SK-N-MC (cell line): ENCODE data around the gene PLEKHG4B.
A peak's percentile ranks its signal among the peaks of the same experiment; 100 is the strongest.
"Not testable (repeated sequence)": the region's sequence is repeated elsewhere in the genome, so short reads cannot be mapped to it uniquely, and the experiment has no call there.

ENCODE experiments used
- DNase-seq: peaks from one replicate; pipeline ENCODE4 v3.0.0-alpha.2; 2011; ENCODE audit warnings: low read depth, low spot score
- H3K27ac ChIP-seq: fragments of 200-600 bp; sonication (generic); 2 replicates; pipeline ENCODE4 v1.5.1; 2016; ENCODE audit warnings: mixed run types
- H3K36me3 ChIP-seq: fragments of 200-600 bp; sonication (generic); 2 replicates; pipeline ENCODE4 v1.6.1; 2017; ENCODE audit warnings: antibody characterized with exemption, low read length, mixed read lengths; ENCODE audit not compliant: insufficient read depth
- H3K4me3 ChIP-seq: fragments of 200-600 bp; sonication (generic); 2 replicates; pipeline ENCODE4 v1.5.1; 2016
- H3K9ac ChIP-seq: fragments of 200-600 bp; sonication (generic); 2 replicates; pipeline ENCODE4 v1.8.0; 2017; ENCODE audit warnings: mixed run types, mixed read lengths; ENCODE audit not compliant: insufficient read length
- H3K9me3 ChIP-seq: fragments of 200-600 bp; sonication (generic); 2 replicates; pipeline ENCODE4 v1.6.1; 2017; ENCODE audit warnings: low read depth, mild to moderate bottlenecking, antibody characterized with exemption, low read length, moderate library complexity, mixed read lengths
- EZH2 ChIP-seq: fragments of 200-600 bp; sonication (generic); IDR thresholded peaks from one replicate; pipeline ENCODE4 v1.6.1; 2017; ENCODE audit warnings: antibody characterized with exemption
- FOXP2 ChIP-seq: optimal IDR thresholded peaks from 2 replicates; pipeline ENCODE3; 2011; ENCODE audit warnings: mild to moderate bottlenecking, moderate library complexity; ENCODE audit not compliant: insufficient read depth; ENCODE audit errors: extremely low read length, control extremely low read depth
- POLR2AphosphoS5 ChIP-seq: IDR thresholded peaks from 2 replicates; pipeline ENCODE4 v1.6.1; 2012; ENCODE audit warnings: mild to moderate bottlenecking, low read depth, low read length, borderline replicate concordance

The PLEKHG4B gene

GRCh38 chr5:53381-54174, 38.4 kb upstream of the PLEKHG4B start:
- TF ChIP-seq POLR2AphosphoS5 (no peak), EZH2 (no peak), FOXP2 (no peak)
- H3K27ac ChIP-seq = no peak overlapping the region
- peak overlapping the region; percentile 77 for H3K4me3 ChIP-seq
- no peak for DNase-seq
- H3K9ac ChIP-seq = no peak overlapping the region
- no peaks in the 10 kb centered on the region for H3K9me3 ChIP-seq
- H3K36me3 ChIP-seq = no peaks in the 10 kb centered on the region

DNA sequence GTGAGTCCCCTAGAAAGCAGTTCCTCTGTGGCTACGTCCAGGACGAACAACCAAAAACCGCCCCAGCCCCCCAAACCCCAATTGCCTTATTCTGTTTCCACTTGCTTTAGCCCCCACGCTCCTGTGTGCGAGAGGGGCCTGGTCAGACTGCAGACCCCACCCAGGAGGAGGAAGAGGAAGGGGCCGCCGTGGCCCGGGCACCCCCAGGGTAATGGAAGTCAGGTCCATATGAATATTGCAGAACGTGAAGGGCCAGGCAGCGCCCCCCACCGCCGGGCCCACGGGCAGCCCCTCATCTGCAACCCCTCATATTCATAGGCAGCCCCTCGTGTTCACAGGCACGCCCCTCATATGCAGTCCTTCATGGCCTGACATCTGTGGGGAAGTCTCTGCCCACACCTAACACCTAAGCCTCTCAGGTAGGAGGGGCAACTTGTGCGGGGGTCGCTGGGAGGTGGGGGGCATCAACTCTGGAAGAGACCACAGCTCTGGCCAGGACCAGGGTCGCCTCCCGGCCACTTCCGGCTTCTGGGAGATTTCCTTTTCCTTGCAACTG, 37.7 kb upstream of the PLEKHG4B start:
- Histone ChIP-seq H3K27ac (no peak overlapping the region), H3K9ac (no peak overlapping the region), H3K4me3 (peak overlapping the region; percentile 77), H3K9me3 (no peaks in the 10 kb centered on the region), H3K36me3 (no peaks in the 10 kb centered on the region)
- DNase-seq = no peak
- TF ChIP-seq POLR2AphosphoS5 = no peak
- TF ChIP-seq EZH2 = no peak
- TF ChIP-seq FOXP2 = no peak

DNA sequence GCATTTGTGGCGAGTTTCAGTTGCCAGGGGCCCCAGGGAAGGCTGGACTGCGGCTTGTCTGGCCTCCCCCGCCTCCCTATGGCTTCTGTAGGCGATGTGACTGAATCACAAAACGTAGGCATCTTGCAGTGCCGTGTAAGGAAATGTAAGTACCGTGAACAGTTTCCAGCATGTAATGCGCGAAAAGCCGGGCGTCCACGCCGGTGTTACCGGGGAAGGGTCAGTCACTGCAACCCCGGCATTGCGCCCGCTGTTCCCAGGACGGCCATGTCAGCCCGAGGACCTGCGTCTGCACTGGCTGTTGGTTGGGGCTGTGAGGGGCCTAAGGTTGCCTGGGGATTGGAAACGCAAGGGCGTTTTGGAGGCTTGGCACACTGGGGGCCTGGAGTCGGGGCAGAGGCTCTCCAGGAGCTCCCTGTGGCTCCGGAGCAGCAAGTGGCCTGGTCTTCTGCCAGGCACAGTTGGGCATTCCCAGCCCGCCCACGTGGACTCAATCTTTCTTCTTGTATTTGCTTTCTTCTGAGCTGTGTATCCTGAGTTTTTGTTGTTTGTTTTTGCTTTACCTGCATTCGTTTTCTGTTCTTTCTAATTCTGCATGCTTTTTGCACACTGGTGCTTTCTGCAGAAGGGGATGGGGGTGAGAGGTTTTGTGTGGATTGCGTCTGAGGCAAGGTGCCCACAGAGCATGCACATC, 36.9 kb upstream of the PLEKHG4B start:
- no peak for DNase-seq
- Histone ChIP-seq H3K4me3 (no peak overlapping the region), H3K9ac (no peak overlapping the region), H3K36me3 (no peaks in the 10 kb centered on the region), H3K9me3 (no peaks in the 10 kb centered on the region), H3K27ac (no peak overlapping the region)
- TF ChIP-seq FOXP2 (no peak), EZH2 (no peak), POLR2AphosphoS5 (no peak)

DNA sequence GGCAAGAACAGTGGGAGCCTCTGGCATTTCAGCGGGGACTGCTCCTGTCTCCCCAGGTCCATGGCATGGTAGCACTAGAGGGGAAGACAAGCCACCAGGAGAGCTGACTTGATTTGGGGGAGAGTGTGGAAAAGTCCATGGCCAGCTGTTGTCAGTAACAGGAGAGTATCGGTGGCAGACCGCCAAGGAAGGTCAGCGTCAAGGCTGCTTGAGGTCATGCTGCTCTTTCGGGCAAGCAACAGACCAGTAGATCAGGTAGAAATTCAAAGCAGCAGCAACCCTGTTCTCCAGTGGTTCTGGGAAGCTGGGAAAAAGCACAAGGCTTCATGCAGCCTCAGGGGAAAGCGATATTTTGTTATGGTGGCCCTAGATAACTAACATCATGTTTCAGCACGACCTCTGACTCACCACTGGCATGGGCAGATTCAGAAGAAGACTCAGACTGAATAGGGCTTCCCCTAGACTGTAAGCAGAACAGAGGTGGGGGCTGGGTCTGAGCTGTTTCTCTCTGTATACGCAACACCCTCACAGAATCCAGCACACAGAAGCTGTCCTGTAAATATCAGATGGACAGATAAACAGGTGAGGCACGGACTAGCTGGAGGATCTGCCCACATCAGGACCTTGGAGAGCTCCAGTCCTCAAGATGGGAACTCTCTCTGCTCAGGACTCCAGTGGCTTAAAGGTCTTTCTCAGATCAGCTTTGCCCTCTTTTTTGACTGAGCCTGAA, 35.2 kb upstream of the PLEKHG4B start:
- Histone ChIP-seq H3K27ac (no peak overlapping the region), H3K36me3 (no peaks in the 10 kb centered on the region), H3K4me3 (no peak overlapping the region), H3K9ac (no peak overlapping the region), H3K9me3 (no peaks in the 10 kb centered on the region)
- TF ChIP-seq FOXP2 (no peak), POLR2AphosphoS5 (no peak), EZH2 (no peak)
- DNase-seq = peak; percentile 34

- DNase-seq, H3K27ac ChIP-seq, H3K9me3 ChIP-seq, H3K9ac ChIP-seq, H3K4me3 ChIP-seq, H3K36me3 ChIP-seq: not testable (repeated sequence)
These were observed 31.7 kb upstream of the PLEKHG4B start for GRCh38 chr5:60250-60649.

GRCh38 chr5:70440-70839, 21.5 kb upstream of the PLEKHG4B start:
- no peak overlapping the region for H3K9ac ChIP-seq
- no peaks in the 10 kb centered on the region for H3K9me3 ChIP-seq
- TF ChIP-seq POLR2AphosphoS5 (no peak), FOXP2 (no peak), EZH2 (no peak)
- DNase-seq = no peak
- no peak overlapping the region for H3K27ac ChIP-seq
- H3K36me3 ChIP-seq = no peaks in the 10 kb centered on the region
- H3K4me3 ChIP-seq = no peak overlapping the region

DNA sequence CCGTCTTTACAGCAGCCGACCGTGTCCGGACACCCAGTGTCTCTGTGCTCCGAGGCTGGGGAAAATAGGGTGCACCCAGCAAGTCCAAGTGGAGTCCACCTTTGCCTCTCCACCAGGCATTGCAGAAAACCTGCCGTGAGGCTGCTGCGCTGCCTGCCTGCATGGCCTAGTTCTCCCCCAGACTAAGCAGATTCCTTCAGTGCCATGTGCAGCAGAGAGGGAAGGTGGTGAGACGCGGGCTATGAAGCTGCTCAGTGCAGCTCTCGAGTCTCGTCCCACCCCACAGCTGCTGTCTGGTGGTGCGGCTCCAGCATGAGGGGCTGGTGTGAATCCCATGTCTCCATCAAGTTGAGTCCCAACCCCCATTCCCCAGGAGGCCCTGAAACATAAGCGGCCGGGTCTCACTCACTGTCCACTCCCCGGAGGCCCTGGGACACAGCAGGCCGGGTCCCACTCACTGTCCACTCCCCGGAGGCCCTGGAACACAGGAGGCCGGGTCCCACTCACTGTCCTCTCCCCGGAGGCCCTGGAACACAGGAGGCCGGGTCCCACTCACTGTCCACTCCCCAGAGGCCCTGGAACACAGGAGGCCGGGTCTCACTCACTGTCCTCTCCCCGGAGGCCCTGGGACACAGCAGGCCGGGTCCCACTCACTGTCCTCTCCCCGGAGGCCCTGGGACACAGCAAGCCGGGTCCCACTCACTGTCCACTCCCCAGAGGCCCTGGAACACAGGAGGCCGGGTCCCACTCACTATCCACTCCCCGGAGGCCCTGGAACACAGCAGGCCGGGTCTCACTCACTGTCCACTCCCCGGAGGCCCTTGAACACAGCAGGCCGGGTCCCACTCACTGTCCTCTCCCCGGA, 19.4 kb upstream of the PLEKHG4B start:
- not testable (repeated sequence) for H3K27ac ChIP-seq, H3K36me3 ChIP-seq, H3K9ac ChIP-seq, H3K4me3 ChIP-seq, DNase-seq, H3K9me3 ChIP-seq

- not testable (repeated sequence) for DNase-seq, H3K9ac ChIP-seq, H3K27ac ChIP-seq, H3K4me3 ChIP-seq, H3K9me3 ChIP-seq, H3K36me3 ChIP-seq
These were observed 18.9 kb upstream of the PLEKHG4B start for GRCh38 chr5:73181-73447.
